ENCODE measurements around the gene TXN2.

Gene TXN2

GRCh38 chr22:36486619-36487384, 5.4 kb upstream of the TXN2 start:
- DNase-seq (ENCODE audit: low spot score): no peak

GRCh38 chr22:36480941-36481392, 473 bp downstream of the TXN2 start:
- no peak for DNase-seq (ENCODE audit: low spot score)

GRCh38 chr22:36478966-36479365, 2.5 kb downstream of the TXN2 start:
- DNase-seq (ENCODE audit: low spot score): no peak

GRCh38 chr22:36475341-36475740, 6.1 kb downstream of the TXN2 start:
- no peak for DNase-seq (ENCODE audit: low spot score)

GRCh38 chr22:36472689-36473088, 8.8 kb downstream of the TXN2 start:
- DNase-seq (ENCODE audit: low spot score): no peak

GRCh38 chr22:36471341-36471821, 10.1 kb downstream of the TXN2 start:
- no peak for DNase-seq (ENCODE audit: low spot score)

GRCh38 chr22:36470994-36471331, 10.5 kb downstream of the TXN2 start:
- no peak for DNase-seq (ENCODE audit: low spot score)

GRCh38 chr22:36470162-36470993, 11.1 kb downstream of the TXN2 start:
- peak; percentile 91 for DNase-seq (ENCODE audit: low spot score)

GRCh38 chr22:36469094-36469710, 12.2 kb downstream of the TXN2 start:
- DNase-seq (ENCODE audit: low spot score): no peak

GRCh38 chr22:36467946-36468345, 13.5 kb downstream of the TXN2 start:
- DNase-seq (ENCODE audit: low spot score): no peak

GRCh38 chr22:36467042-36467810, 14.2 kb downstream of the TXN2 start:
- DNase-seq (ENCODE audit: low spot score): no peak

GRCh38 chr22:36466258-36466657, 15.2 kb downstream of the TXN2 start:
- no peak for DNase-seq (ENCODE audit: low spot score)

GRCh38 chr22:36465232-36466021, 16.0 kb downstream of the TXN2 start:
- no peak for DNase-seq (ENCODE audit: low spot score)

GRCh38 chr22:36464715-36465231, 16.7 kb downstream of the TXN2 start:
- DNase-seq (ENCODE audit: low spot score): no peak

- DNase-seq (ENCODE audit: low spot score): no peak
Measured at GRCh38 chr22:36463783-36464184, 17.7 kb downstream of the TXN2 start.

- DNase-seq (ENCODE audit: low spot score): no peak
Measured at GRCh38 chr22:36461665-36462649, 19.5 kb downstream of the TXN2 start.

GRCh38 chr22:36460202-36460601, 21.2 kb downstream of the TXN2 start:
- no peak for DNase-seq (ENCODE audit: low spot score)

- no peak for DNase-seq (ENCODE audit: low spot score)
Measured at GRCh38 chr22:36457688-36458450, 23.6 kb downstream of the TXN2 start.

GRCh38 chr22:36456464-36456845, 25.0 kb downstream of the TXN2 start:
- DNase-seq (ENCODE audit: low spot score): no peak

All from Ammon's horn (tissue), 1 donor.